K562 (cell line): ENCODE data around the gene TEX54. TPM values are rescaled to one million over a fixed set of nuclear protein-coding genes. Genes with fewer than 3 reads are reported as not detected.

ENCODE experiments used
- BMI1 ChIP-seq: fragments of 150-350 bp; IDR thresholded peaks from 2 replicates; pipeline ENCODE4 v1.6.1; 2014; ENCODE audit warnings: low read length
- FOS ChIP-seq: IDR thresholded peaks from 3 replicates; pipeline ENCODE4 v1.6.1; 2011; ENCODE audit not compliant: insufficient read length; ENCODE audit errors: extremely low read depth
- NONO ChIP-seq, 2 experiments: fragments of 200-400 bp in 1 of 2; fragments of 450-650 bp in 1 of 2; formaldehyde crosslinking in 1 of 2; IDR thresholded peaks; 2 replicates each; pipeline ENCODE4 v1.6.1; 2017; ENCODE audit warnings: low read depth in 2 of 2, mild to moderate bottlenecking in 2 of 2, moderate library complexity in 2 of 2, low read length in 1 of 2
- PML ChIP-seq: IDR thresholded peaks from 2 replicates; pipeline ENCODE4 v1.6.1; 2012; ENCODE audit warnings: low read length, inconsistent platforms
- PRPF4 ChIP-seq: fragments of 200-400 bp; formaldehyde crosslinking; IDR thresholded peaks from one replicate; pipeline ENCODE4 v1.6.1; 2017; ENCODE audit warnings: low read length, low read depth, mild to moderate bottlenecking; ENCODE audit not compliant: insufficient read depth, poor library complexity, severe bottlenecking
- TARDBP ChIP-seq: fragments of 450-650 bp; IDR thresholded peaks from 2 replicates; pipeline ENCODE4 v1.6.1; 2016
- TCFL5 ChIP-seq: fragments of 250-450 bp; sonication (Bioruptor Pico); conservative IDR thresholded peaks from 2 replicates; pipeline ENCODE4 v1.6.1; 2021; ENCODE audit warnings: mild to moderate bottlenecking, moderate library complexity, matching md5 sums
- YY1 ChIP-seq, 3 experiments: IDR thresholded peaks; 2 replicates each; pipeline ENCODE4 v1.6.1; 2011; ENCODE audit warnings: low read length in 2 of 3, mild to moderate bottlenecking in 2 of 3, moderate library complexity in 2 of 3, borderline replicate concordance in 1 of 3, control low read depth in 1 of 3, low read depth in 1 of 3; ENCODE audit not compliant: insufficient read depth in 3 of 3, insufficient replicate concordance in 2 of 3, control insufficient read depth in 1 of 3, insufficient read length in 1 of 3; ENCODE audit errors: extremely low read depth in 1 of 3
- ZNF551 ChIP-seq: fragments of 250-450 bp; sonication (Bioruptor Pico); IDR thresholded peaks from 2 replicates; pipeline ENCODE4 v1.5.0; 2021; ENCODE audit warnings: mild to moderate bottlenecking, moderate library complexity
- polyA plus RNA-seq, 8 experiments: library from polyadenylated mRNA; depleted of rRNA in 4 of 8; stranded (reverse) in 5 of 8; unstranded in 3 of 8; fragments of >200 nt; fragmentation: Nextera tagmentation in 2 of 8; fragmentation: Illumina TruSeq in 1 of 8; extraction: Ambion mirVana in 2 of 8; extraction: Trizol in 1 of 8; gene quantifications; 2 replicates each; pipeline versions ENCODE4 v1.2.1 to v1.2.3, GENCODE V29; 2011 to 2014; ENCODE audit warnings: inconsistent platforms in 1 of 8, missing spikeins in 1 of 8
- total RNA-seq, 7 experiments: library from RNA; depleted of rRNA in 6 of 7; stranded (reverse); fragments of >200 nt in 6 of 7; fragmentation: Illumina TruSeq in 2 of 7; extraction: Trizol in 2 of 7; gene quantifications; 2 replicates each; pipeline versions ENCODE4 v1.2.1 to v1.2.3, GENCODE V29; 2011 to 2021; ENCODE audit warnings: low replicate concordance in 1 of 7
- TF ChIP-seq, protein P1 (sequence below): sonication (generic); formaldehyde crosslinking; IDR thresholded peaks from 2 replicates; pipeline ENCODE4 v1.8.0; 2023; ENCODE audit warnings: mild to moderate bottlenecking, missing genetic modification reagents
- TF ChIP-seq, protein P2 (sequence below): fragments of 450-650 bp; conservative IDR thresholded peaks from 2 replicates; pipeline ENCODE4 v1.6.1; 2016; ENCODE audit warnings: missing genetic modification characterization, low read depth, mild to moderate bottlenecking, control low read depth, missing compliant biosample characterization
- TF ChIP-seq, protein P3 (sequence below): fragments of 250-450 bp; sonication (Bioruptor Pico); IDR thresholded peaks from 2 replicates; pipeline ENCODE4 v1.9.0; 2021; ENCODE audit warnings: mild to moderate bottlenecking
- TF ChIP-seq, protein P4 (sequence below): fragments of 150-350 bp; IDR thresholded peaks from 2 replicates; pipeline ENCODE4 v1.6.1; 2014; ENCODE audit warnings: low read depth, mild to moderate bottlenecking, low read length, borderline replicate concordance
- TF ChIP-seq, protein P5 (sequence below): IDR thresholded peaks from 2 replicates; pipeline ENCODE4 v1.6.1; 2012; ENCODE audit warnings: low read depth, low read length, improper control_type of control experiment, borderline replicate concordance

The TEX54 gene
- total and polyA plus RNA-seq, 9 of the 15 experiments (the other 6 are each of a cell fraction or from before 2014, with no cell fraction given): not detected

DNA sequence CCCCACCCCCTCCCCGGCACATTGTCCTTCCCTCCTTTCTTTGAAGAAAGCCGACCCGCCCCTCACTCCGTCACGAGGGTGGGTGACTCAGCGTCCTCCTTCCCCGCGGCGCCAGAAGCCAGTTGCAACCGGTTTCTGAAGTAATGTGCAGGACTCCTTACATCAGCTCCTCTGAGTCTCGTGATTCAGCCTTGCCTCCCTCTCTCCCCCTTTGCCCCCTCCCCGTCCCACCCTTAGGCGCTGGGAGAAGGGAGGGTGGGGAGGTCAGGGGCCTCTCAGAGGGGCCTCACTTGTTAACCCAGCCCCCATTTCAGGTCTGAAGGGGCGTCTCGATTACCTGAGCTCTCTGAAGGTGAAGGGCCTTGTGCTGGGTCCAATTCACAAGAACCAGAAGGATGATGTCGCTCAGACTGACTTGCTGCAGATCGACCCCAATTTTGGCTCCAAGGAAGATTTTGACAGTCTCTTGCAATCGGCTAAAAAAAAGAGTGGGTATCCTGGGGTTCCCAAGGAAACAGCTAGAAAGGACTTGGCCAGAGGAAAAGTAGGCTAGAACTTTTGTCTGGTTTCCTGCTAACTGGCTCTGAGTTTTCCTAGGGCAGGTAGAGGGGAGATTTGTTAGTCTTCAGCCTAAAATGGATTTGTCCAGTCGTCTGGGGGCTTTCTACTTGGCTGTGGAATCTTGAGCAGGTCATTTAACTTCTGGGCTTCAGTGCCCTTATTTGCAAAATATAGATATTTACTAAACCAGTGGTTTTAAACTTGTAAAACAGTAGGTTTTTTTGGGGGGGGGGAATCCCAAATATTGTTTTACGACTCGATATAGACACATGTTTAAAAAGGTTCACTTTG lies 49.2 kb upstream of the TEX54 start (continued):
- TF ChIP-seq, protein P1, sequence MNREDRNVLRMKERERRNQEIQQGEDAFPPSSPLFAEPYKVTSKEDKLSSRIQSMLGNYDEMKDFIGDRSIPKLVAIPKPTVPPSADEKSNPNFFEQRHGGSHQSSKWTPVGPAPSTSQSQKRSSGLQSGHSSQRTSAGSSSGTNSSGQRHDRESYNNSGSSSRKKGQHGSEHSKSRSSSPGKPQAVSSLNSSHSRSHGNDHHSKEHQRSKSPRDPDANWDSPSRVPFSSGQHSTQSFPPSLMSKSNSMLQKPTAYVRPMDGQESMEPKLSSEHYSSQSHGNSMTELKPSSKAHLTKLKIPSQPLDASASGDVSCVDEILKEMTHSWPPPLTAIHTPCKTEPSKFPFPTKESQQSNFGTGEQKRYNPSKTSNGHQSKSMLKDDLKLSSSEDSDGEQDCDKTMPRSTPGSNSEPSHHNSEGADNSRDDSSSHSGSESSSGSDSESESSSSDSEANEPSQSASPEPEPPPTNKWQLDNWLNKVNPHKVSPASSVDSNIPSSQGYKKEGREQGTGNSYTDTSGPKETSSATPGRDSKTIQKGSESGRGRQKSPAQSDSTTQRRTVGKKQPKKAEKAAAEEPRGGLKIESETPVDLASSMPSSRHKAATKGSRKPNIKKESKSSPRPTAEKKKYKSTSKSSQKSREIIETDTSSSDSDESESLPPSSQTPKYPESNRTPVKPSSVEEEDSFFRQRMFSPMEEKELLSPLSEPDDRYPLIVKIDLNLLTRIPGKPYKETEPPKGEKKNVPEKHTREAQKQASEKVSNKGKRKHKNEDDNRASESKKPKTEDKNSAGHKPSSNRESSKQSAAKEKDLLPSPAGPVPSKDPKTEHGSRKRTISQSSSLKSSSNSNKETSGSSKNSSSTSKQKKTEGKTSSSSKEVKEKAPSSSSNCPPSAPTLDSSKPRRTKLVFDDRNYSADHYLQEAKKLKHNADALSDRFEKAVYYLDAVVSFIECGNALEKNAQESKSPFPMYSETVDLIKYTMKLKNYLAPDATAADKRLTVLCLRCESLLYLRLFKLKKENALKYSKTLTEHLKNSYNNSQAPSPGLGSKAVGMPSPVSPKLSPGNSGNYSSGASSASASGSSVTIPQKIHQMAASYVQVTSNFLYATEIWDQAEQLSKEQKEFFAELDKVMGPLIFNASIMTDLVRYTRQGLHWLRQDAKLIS: peak; percentile 18; the same call in 1 of the 2 replicates
- no peak for TF ChIP-seq NONO (IDR thresholded peaks at IDR 0.05; ENCODE audit: low read depth in 2 of 2, low read length in 1 of 2)
- TF ChIP-seq ZNF551 (CRISPR knock-in tag): no peak
- TF ChIP-seq TARDBP: no peak
- TF ChIP-seq PRPF4: no peak
- TF ChIP-seq, protein P2, sequence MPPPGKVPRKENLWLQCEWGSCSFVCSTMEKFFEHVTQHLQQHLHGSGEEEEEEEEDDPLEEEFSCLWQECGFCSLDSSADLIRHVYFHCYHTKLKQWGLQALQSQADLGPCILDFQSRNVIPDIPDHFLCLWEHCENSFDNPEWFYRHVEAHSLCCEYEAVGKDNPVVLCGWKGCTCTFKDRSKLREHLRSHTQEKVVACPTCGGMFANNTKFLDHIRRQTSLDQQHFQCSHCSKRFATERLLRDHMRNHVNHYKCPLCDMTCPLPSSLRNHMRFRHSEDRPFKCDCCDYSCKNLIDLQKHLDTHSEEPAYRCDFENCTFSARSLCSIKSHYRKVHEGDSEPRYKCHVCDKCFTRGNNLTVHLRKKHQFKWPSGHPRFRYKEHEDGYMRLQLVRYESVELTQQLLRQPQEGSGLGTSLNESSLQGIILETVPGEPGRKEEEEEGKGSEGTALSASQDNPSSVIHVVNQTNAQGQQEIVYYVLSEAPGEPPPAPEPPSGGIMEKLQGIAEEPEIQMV: no peak
- TF ChIP-seq, protein P3, sequence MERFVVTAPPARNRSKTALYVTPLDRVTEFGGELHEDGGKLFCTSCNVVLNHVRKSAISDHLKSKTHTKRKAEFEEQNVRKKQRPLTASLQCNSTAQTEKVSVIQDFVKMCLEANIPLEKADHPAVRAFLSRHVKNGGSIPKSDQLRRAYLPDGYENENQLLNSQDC (CRISPR knock-in tag): no peak; the same call in 1 of the 2 replicates
- no peak for TF ChIP-seq BMI1
- TF ChIP-seq TCFL5 (CRISPR knock-in tag): no peak
- TF ChIP-seq FOS: peak; percentile 18
- TF ChIP-seq, protein P4, sequence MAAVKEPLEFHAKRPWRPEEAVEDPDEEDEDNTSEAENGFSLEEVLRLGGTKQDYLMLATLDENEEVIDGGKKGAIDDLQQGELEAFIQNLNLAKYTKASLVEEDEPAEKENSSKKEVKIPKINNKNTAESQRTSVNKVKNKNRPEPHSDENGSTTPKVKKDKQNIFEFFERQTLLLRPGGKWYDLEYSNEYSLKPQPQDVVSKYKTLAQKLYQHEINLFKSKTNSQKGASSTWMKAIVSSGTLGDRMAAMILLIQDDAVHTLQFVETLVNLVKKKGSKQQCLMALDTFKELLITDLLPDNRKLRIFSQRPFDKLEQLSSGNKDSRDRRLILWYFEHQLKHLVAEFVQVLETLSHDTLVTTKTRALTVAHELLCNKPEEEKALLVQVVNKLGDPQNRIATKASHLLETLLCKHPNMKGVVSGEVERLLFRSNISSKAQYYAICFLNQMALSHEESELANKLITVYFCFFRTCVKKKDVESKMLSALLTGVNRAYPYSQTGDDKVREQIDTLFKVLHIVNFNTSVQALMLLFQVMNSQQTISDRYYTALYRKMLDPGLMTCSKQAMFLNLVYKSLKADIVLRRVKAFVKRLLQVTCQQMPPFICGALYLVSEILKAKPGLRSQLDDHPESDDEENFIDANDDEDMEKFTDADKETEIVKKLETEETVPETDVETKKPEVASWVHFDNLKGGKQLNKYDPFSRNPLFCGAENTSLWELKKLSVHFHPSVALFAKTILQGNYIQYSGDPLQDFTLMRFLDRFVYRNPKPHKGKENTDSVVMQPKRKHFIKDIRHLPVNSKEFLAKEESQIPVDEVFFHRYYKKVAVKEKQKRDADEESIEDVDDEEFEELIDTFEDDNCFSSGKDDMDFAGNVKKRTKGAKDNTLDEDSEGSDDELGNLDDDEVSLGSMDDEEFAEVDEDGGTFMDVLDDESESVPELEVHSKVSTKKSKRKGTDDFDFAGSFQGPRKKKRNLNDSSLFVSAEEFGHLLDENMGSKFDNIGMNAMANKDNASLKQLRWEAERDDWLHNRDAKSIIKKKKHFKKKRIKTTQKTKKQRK: no peak
- TF ChIP-seq YY1 (IDR thresholded peaks at IDR 0.05; ENCODE audit: borderline replicate concordance in 1 of 3, control insufficient read depth in 1 of 3, extremely low read depth in 1 of 3, insufficient read depth in 3 of 3, insufficient read length in 1 of 3, insufficient replicate concordance in 2 of 3, low read depth in 1 of 3, low read length in 2 of 3): no peak
- TF ChIP-seq, protein P5, sequence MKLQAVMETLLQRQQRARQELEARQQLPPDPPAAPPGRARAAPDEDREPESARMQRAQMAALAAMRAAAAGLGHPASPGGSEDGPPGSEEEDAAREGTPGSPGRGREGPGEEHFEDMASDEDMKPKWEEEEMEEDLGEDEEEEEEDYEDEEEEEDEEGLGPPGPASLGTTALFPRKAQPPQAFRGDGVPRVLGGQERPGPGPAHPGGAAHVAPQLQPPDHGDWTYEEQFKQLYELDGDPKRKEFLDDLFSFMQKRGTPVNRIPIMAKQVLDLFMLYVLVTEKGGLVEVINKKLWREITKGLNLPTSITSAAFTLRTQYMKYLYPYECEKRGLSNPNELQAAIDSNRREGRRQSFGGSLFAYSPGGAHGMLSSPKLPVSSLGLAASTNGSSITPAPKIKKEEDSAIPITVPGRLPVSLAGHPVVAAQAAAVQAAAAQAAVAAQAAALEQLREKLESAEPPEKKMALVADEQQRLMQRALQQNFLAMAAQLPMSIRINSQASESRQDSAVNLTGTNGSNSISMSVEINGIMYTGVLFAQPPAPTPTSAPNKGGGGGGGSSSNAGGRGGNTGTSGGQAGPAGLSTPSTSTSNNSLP: no peak
- 0 out of 2 replicates have a peak, but pooled peaks have one; percentile 22 for TF ChIP-seq PML
